GM12878 (cell line): ENCODE results near the gene TEKT2. TPM values are rescaled to one million over a fixed set of nuclear protein-coding genes. Genes with fewer than 3 reads are reported as not detected.

Source experiments
- ATAC-seq: fragments of 200-7000 bp; cut with Tn5 transposase; 3 replicates; pipeline ENCODE4 v1.9.1; 2020; ENCODE audit warnings: mild to moderate bottlenecking, moderate library complexity
- BruUV-seq: library from RNA; stranded (reverse); fragments of 400-500 nt; replicated peaks from 2 replicates; lab custom pipeline; 2021; lab: Mats Ljungman, UMichigan
- CTCF ChIA-PET: fragments of 300-600 bp; sonication (Branson Sonifier 250); formaldehyde crosslinking; extraction: SDS; loops from one replicate; lab custom pipeline; 2021; ENCODE audit warnings: inconsistent platforms; lab: Yijun Ruan, JAX
- POLR2A ChIA-PET: fragments of 350-600 bp; formaldehyde crosslinking; extraction: SDS; loops from one replicate; lab custom pipeline; 2021; ENCODE audit warnings: inconsistent platforms; lab: Charles Lee
- RAD21 ChIA-PET: fragments of 300-600 bp; sonication (Branson Sonifier 250); formaldehyde crosslinking; loops from one replicate; lab custom pipeline; 2023; ENCODE audit warnings: antibody characterized with exemption; ENCODE audit not compliant: unreplicated experiment; lab: Charles Lee
- SMC1A ChIA-PET: fragments of 300-600 bp; sonication (Branson Sonifier 250); formaldehyde crosslinking; loops from one replicate; lab custom pipeline; 2023; ENCODE audit not compliant: unreplicated experiment, uncharacterized antibody; lab: Charles Lee
- DNase-seq: peaks from one replicate; pipeline ENCODE4 v3.0.0-alpha.2; 2011; ENCODE audit warnings: low read depth, low spot score
- FAIRE-seq: peaks from 3 replicates; lab custom pipeline; 2011; peaks lifted over from hg19 to GRCh38; lab: Jason Lieb, UNC
- H2AFZ ChIP-seq: 2 replicates; pipeline ENCODE4 v1.6.0; 2011; ENCODE audit warnings: low read depth, low read length, control low read depth; ENCODE audit not compliant: control insufficient read depth
- H3K27ac ChIP-seq: 2 replicates; pipeline ENCODE4 v1.5.1; 2011; ENCODE audit warnings: control low read depth; ENCODE audit not compliant: control insufficient read depth, insufficient read depth
- H3K27me3 ChIP-seq, 2 experiments: replicated peaks in 1 of 2; 2 replicates each; pipeline versions ENCODE4 v1.6.0 to v1.6.1; 2011; ENCODE audit warnings: low read length in 1 of 2; ENCODE audit not compliant: control insufficient read depth in 2 of 2, insufficient read depth in 2 of 2
- H3K36me3 ChIP-seq, 2 experiments: 2 replicates each; pipeline ENCODE4 v1.5.1; 2011; ENCODE audit warnings: low read length in 1 of 2; ENCODE audit not compliant: control insufficient read depth in 2 of 2, insufficient read depth in 2 of 2
- H3K4me1 ChIP-seq: 2 replicates; pipeline ENCODE4 v1.6.1; 2011; ENCODE audit warnings: mild to moderate bottlenecking, low read length, moderate library complexity, mixed read lengths; ENCODE audit not compliant: control insufficient read depth, insufficient read depth
- H3K4me2 ChIP-seq: 2 replicates; pipeline ENCODE4 v1.6.0; 2011; ENCODE audit warnings: control low read depth; ENCODE audit not compliant: control insufficient read depth, insufficient read depth
- H3K4me3 ChIP-seq: fragments of 200-600 bp; sonication (generic); 2 replicates; pipeline ENCODE4 v1.5.1; 2016
- H3K79me2 ChIP-seq: 2 replicates; pipeline ENCODE4 v1.6.0; 2011; ENCODE audit warnings: low read length; ENCODE audit not compliant: control insufficient read depth, insufficient read depth
- H3K9ac ChIP-seq: 2 replicates; pipeline ENCODE4 v1.8.0; 2011; ENCODE audit warnings: low read length, control low read depth, mixed read lengths; ENCODE audit not compliant: control insufficient read depth, insufficient read depth
- H3K9me3 ChIP-seq: replicated peaks from 3 replicates; pipeline ENCODE4 v1.5.1; 2011; ENCODE audit warnings: mild to moderate bottlenecking, low read length; ENCODE audit not compliant: control insufficient read depth, insufficient read depth
- H4K20me1 ChIP-seq: 2 replicates; pipeline ENCODE4 v1.6.0; 2011; ENCODE audit not compliant: control insufficient read depth, insufficient read depth
- CHD1 ChIP-seq: IDR thresholded peaks from 2 replicates; pipeline ENCODE4 v1.6.1; 2012; ENCODE audit warnings: low read depth, low read length, improper control_type of control experiment
- E4F1 ChIP-seq: fragments of 450-650 bp; IDR thresholded peaks from 2 replicates; pipeline ENCODE4 v1.6.1; 2018; ENCODE audit warnings: borderline replicate concordance, mild to moderate bottlenecking; ENCODE audit not compliant: partially characterized antibody
- FOXM1 ChIP-seq: IDR thresholded peaks from 2 replicates; pipeline ENCODE4 v1.6.1; 2012; ENCODE audit warnings: low read depth, mild to moderate bottlenecking, inconsistent platforms, low read length, moderate library complexity
- HCFC1 ChIP-seq: fragments of 150-350 bp; IDR thresholded peaks from 2 replicates; pipeline ENCODE4 v1.6.1; 2014; ENCODE audit warnings: low read length
- HDAC2 ChIP-seq: fragments of 200-600 bp; sonication (generic); IDR thresholded peaks from 2 replicates; pipeline ENCODE4 v1.6.1; 2017
- HDGF ChIP-seq: fragments of 450-650 bp; IDR thresholded peaks from 2 replicates; pipeline ENCODE4 v1.6.1; 2016; ENCODE audit warnings: antibody characterized with exemption
- IKZF1 ChIP-seq: fragments of 450-650 bp; conservative IDR thresholded peaks from 2 replicates; pipeline ENCODE4 v1.6.1; 2017; ENCODE audit warnings: antibody characterized with exemption, mild to moderate bottlenecking
- JUND ChIP-seq: IDR thresholded peaks from 2 replicates; pipeline ENCODE4 v1.6.1; 2012; ENCODE audit warnings: low read depth, mild to moderate bottlenecking, low read length, improper control_type of control experiment, moderate library complexity
- PAX5 ChIP-seq: IDR thresholded peaks from 2 replicates; pipeline ENCODE4 v1.6.1; 2011; ENCODE audit warnings: low read depth, low read length, borderline replicate concordance
- SIN3A ChIP-seq: IDR thresholded peaks from 2 replicates; pipeline ENCODE4 v1.6.1; 2012; ENCODE audit warnings: low read depth, low read length, improper control_type of control experiment
- TCF3 ChIP-seq: IDR thresholded peaks from 2 replicates; pipeline ENCODE4 v1.6.1; 2012; ENCODE audit warnings: low read depth, mild to moderate bottlenecking, low read length, borderline replicate concordance; ENCODE audit not compliant: insufficient read depth
- YBX1 ChIP-seq: fragments of 450-650 bp; IDR thresholded peaks from 2 replicates; pipeline ENCODE4 v1.6.1; 2016; ENCODE audit warnings: antibody characterized with exemption
- ZNF207 ChIP-seq: fragments of 450-650 bp; IDR thresholded peaks from 2 replicates; pipeline ENCODE4 v1.6.1; 2014; ENCODE audit warnings: antibody characterized with exemption, mild to moderate bottlenecking, borderline replicate concordance
- ZNF24 ChIP-seq: fragments of 450-650 bp; IDR thresholded peaks from 2 replicates; pipeline ENCODE4 v1.6.1; 2017; ENCODE audit warnings: antibody characterized with exemption, mild to moderate bottlenecking
- ZZZ3 ChIP-seq: IDR thresholded peaks from 2 replicates; pipeline ENCODE4 v1.6.1; 2011; ENCODE audit warnings: low read depth; ENCODE audit not compliant: control insufficient read depth, insufficient read length
- WGBS: methylation state at CpG from one replicate; pipeline ENCODE4 v1.1.6; 2016; ENCODE audit warnings: low lambda C conversion rate; ENCODE audit not compliant: insufficient replicate concordance, insufficient coverage; ENCODE audit errors: missing lambda C conversion rate; 5-methylcytosine and 5-hydroxymethylcytosine counted together
- in situ Hi-C: fragments of 300-500 bp; cut with MboI; formaldehyde crosslinking; loops from 9 replicates; pipeline ENCODE4 v1.14.3; 2018; ENCODE audit warnings: mixed read lengths
- intact Hi-C: fragments of 100-400 bp; cut with micrococcal nuclease; formaldehyde crosslinking; loops from one replicate; pipeline ENCODE4 v1.14.2; 2022; ENCODE audit not compliant: unreplicated experiment
- polyA plus RNA-seq, 11 experiments: library from polyadenylated mRNA; depleted of rRNA in 4 of 11; unstranded in 6 of 11; stranded (reverse) in 5 of 11; fragments of >200 nt; fragmentation: Nextera tagmentation in 4 of 11; fragmentation: Illumina TruSeq in 1 of 11; extraction: Ambion mirVana in 4 of 11; extraction: Trizol in 1 of 11; gene quantifications; 1 replicate in 1 of 11; 2 replicates in 10 of 11; pipeline versions ENCODE4 v1.2.1 to v1.2.3, GENCODE V29; 2011 to 2016; ENCODE audit warnings: inconsistent platforms in 2 of 11, missing spikeins in 2 of 11, low read depth in 1 of 11
- total RNA-seq, 4 experiments: library from RNA; depleted of rRNA in 3 of 4; stranded (reverse); fragments of >200 nt in 3 of 4; fragmentation: Illumina TruSeq in 1 of 4; extraction: Trizol in 1 of 4; gene quantifications; 2 replicates each; pipeline versions ENCODE4 v1.2.1 to v1.2.3, GENCODE V29; 2013 to 2021
- TF ChIP-seq, protein P1 (sequence below): fragments of 450-650 bp; IDR thresholded peaks from 2 replicates; pipeline ENCODE4 v1.6.1; 2016; ENCODE audit warnings: mild to moderate bottlenecking, moderate library complexity, borderline replicate concordance
- TF ChIP-seq, protein P2 (sequence below): fragments of 450-650 bp; formaldehyde crosslinking; IDR thresholded peaks from 2 replicates; pipeline ENCODE4 v1.5.0; 2022; ENCODE audit warnings: mild to moderate bottlenecking, missing genetic modification characterization

Gene TEKT2
- total and polyA plus RNA-seq, 10 of the 15 experiments (the other 5 are each of a cell fraction or from before 2014, with no cell fraction given) = 0.07 to 0.13 TPM; not detected in 8

DNA sequence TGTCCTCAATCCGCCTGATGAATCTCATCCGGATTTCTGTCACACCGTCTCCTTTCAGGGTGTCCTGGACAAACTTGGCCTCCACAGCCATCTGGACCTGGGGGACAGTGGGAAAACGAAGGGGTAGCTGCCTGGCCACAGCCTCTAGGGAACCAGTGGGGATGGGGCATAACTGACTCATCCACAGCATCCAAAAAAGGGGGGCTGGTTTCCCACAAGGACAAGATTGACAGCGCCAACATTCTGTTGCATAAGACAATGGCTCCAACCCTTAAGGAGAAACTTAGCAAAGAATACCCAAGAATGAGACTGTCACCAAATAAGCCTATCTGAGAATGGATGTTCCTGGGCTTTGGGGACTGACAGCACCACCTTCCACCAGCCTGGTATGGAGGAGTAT lies 53.3 kb downstream of the TEKT2 start:
- no peak overlapping the region for H3K4me3 ChIP-seq
- SMC1A ChIA-PET = no interaction called here
- TF ChIP-seq PAX5 (no peak), SIN3A (no peak), HDAC2 (no peak), E4F1 (no peak), HDGF (no peak), JUND (no peak), ZZZ3 (no peak), IKZF1 (no peak), ZNF207 (no peak), ZNF24 (no peak), HCFC1 (no peak), CHD1 (no peak), FOXM1 (no peak), YBX1 (no peak), TCF3 (no peak)
- TF ChIP-seq, protein P1, sequence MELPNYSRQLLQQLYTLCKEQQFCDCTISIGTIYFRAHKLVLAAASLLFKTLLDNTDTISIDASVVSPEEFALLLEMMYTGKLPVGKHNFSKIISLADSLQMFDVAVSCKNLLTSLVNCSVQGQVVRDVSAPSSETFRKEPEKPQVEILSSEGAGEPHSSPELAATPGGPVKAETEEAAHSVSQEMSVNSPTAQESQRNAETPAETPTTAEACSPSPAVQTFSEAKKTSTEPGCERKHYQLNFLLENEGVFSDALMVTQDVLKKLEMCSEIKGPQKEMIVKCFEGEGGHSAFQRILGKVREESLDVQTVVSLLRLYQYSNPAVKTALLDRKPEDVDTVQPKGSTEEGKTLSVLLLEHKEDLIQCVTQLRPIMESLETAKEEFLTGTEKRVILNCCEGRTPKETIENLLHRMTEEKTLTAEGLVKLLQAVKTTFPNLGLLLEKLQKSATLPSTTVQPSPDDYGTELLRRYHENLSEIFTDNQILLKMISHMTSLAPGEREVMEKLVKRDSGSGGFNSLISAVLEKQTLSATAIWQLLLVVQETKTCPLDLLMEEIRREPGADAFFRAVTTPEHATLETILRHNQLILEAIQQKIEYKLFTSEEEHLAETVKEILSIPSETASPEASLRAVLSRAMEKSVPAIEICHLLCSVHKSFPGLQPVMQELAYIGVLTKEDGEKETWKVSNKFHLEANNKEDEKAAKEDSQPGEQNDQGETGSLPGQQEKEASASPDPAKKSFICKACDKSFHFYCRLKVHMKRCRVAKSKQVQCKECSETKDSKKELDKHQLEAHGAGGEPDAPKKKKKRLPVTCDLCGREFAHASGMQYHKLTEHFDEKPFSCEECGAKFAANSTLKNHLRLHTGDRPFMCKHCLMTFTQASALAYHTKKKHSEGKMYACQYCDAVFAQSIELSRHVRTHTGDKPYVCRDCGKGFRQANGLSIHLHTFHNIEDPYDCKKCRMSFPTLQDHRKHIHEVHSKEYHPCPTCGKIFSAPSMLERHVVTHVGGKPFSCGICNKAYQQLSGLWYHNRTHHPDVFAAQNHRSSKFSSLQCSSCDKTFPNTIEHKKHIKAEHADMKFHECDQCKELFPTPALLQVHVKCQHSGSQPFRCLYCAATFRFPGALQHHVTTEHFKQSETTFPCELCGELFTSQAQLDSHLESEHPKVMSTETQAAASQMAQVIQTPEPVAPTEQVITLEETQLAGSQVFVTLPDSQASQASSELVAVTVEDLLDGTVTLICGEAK = no peak
- TF ChIP-seq, protein P2, sequence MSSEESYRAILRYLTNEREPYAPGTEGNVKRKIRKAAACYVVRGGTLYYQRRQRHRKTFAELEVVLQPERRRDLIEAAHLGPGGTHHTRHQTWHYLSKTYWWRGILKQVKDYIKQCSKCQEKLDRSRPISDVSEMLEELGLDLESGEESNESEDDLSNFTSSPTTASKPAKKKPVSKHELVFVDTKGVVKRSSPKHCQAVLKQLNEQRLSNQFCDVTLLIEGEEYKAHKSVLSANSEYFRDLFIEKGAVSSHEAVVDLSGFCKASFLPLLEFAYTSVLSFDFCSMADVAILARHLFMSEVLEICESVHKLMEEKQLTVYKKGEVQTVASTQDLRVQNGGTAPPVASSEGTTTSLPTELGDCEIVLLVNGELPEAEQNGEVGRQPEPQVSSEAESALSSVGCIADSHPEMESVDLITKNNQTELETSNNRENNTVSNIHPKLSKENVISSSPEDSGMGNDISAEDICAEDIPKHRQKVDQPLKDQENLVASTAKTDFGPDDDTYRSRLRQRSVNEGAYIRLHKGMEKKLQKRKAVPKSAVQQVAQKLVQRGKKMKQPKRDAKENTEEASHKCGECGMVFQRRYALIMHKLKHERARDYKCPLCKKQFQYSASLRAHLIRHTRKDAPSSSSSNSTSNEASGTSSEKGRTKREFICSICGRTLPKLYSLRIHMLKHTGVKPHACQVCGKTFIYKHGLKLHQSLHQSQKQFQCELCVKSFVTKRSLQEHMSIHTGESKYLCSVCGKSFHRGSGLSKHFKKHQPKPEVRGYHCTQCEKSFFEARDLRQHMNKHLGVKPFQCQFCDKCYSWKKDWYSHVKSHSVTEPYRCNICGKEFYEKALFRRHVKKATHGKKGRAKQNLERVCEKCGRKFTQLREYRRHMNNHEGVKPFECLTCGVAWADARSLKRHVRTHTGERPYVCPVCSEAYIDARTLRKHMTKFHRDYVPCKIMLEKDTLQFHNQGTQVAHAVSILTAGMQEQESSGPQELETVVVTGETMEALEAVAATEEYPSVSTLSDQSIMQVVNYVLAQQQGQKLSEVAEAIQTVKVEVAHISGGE = no peak
- TF ChIP-seq, all 136 proteins: peak for 0
- DNase-seq (no peak), FAIRE-seq (no peak), ATAC-seq (no peak)
- in situ Hi-C loops (no loop called here), intact Hi-C loops (no loop called here)
- 80% methylated on average over 5 of the region's 5 CpGs for WGBS
- Histone ChIP-seq H3K9me3 (no peaks in the 10 kb centered on the region), H3K79me2 (peaks cover 5% of the 10 kb centered on the region), H3K4me1 (peaks cover under 1% of the 10 kb centered on the region), H3K27ac (no peak overlapping the region), H4K20me1 (no peaks in the 10 kb centered on the region), H3K36me3 (peaks cover 2 to 8% of the 10 kb centered on the region in 2 experiments; a peak in 2 of 4 replicates), H3K27me3 (no peaks in the 10 kb centered on the region), H3K9ac (no peak overlapping the region), H3K4me2 (no peak overlapping the region), H2AFZ (no peak overlapping the region)
- CTCF ChIA-PET = interaction anchor here (1.5 to 4.7 kb wide), 2 partner anchors 12 to 36 kb away, joined by 4 to 56 read pairs; partner anchors contain the start of gene TRAPPC3
- POLR2A ChIA-PET = no interaction called here
- RAD21 ChIA-PET = no interaction called here
- BruUV-seq = no TSS peak
